Liver (tissue), 9 donors: ENCODE results near the gene LHX6. TPM values are rescaled to one million over a fixed set of nuclear protein-coding genes. Genes with fewer than 3 reads are reported as not detected.

ENCODE experiments used
- DNase-seq: peaks from one replicate; pipeline ENCODE4 v3.0.0-alpha.2; 2017; ENCODE audit warnings: low spot score
- H3K27ac ChIP-seq, 2 donors: one replicate each; pipeline ENCODE4 v1.7.0; 2013; ENCODE audit warnings: inconsistent platforms in 2 of 2, low read length in 2 of 2, control low read depth in 1 of 2, low read depth in 1 of 2, mild to moderate bottlenecking in 1 of 2
- H3K27me3 ChIP-seq, 4 donors: one replicate each; pipeline versions ENCODE4 v1.6.1 to v1.7.0; 2013; ENCODE audit warnings: low read length in 3 of 4, inconsistent platforms in 1 of 4, mild to moderate bottlenecking in 1 of 4, moderate library complexity in 1 of 4; ENCODE audit not compliant: control insufficient read depth in 4 of 4, insufficient read depth in 4 of 4
- H3K36me3 ChIP-seq, 4 donors: one replicate each; pipeline versions ENCODE4 v1.6.1 to v1.7.0; 2013; ENCODE audit warnings: low read length in 3 of 4, mild to moderate bottlenecking in 3 of 4, low read depth in 1 of 4, moderate library complexity in 1 of 4; ENCODE audit not compliant: control insufficient read depth in 4 of 4, insufficient read depth in 3 of 4
- H3K4me1 ChIP-seq, 4 donors: one replicate each; pipeline versions ENCODE4 v1.6.1 to v1.7.0; 2013; ENCODE audit warnings: low read length in 3 of 4, mild to moderate bottlenecking in 3 of 4, moderate library complexity in 1 of 4; ENCODE audit not compliant: control insufficient read depth in 4 of 4, insufficient read depth in 4 of 4
- H3K4me3 ChIP-seq, 3 donors: one replicate each; pipeline versions ENCODE4 v1.6.1 to v1.7.0; 2013; ENCODE audit warnings: low read length in 3 of 3, control low read depth in 1 of 3, low read depth in 1 of 3, mild to moderate bottlenecking in 1 of 3
- H3K9ac ChIP-seq, 2 donors: one replicate each; pipeline ENCODE4 v1.7.0; 2013; ENCODE audit warnings: low read length in 2 of 2, mild to moderate bottlenecking in 2 of 2, moderate library complexity in 2 of 2, control low read depth in 1 of 2, low read depth in 1 of 2
- H3K9me3 ChIP-seq, 4 donors: one replicate each; pipeline versions ENCODE4 v1.6.1 to v1.7.0; 2013; ENCODE audit warnings: low read length in 3 of 4; ENCODE audit not compliant: control insufficient read depth in 4 of 4
- FOXA1 ChIP-seq: IDR thresholded peaks from 2 replicates; pipeline ENCODE4 v1.6.1; 2016; ENCODE audit warnings: antibody characterized with exemption
- FOXA2 ChIP-seq: IDR thresholded peaks from 2 replicates; pipeline ENCODE4 v1.6.1; 2016; ENCODE audit warnings: antibody characterized with exemption
- GABPA ChIP-seq, 2 donors: IDR thresholded peaks in 1 of 2; conservative IDR thresholded peaks in 1 of 2; 2 replicates each; pipeline ENCODE4 v1.6.1; 2016; ENCODE audit warnings: antibody characterized with exemption in 2 of 2, mild to moderate bottlenecking in 1 of 2, moderate library complexity in 1 of 2
- HNF4A ChIP-seq, 2 donors: conservative IDR thresholded peaks; 2 replicates each; pipeline ENCODE4 v1.6.1; 2016; ENCODE audit warnings: antibody characterized with exemption in 2 of 2, mild to moderate bottlenecking in 2 of 2
- HNF4G ChIP-seq: IDR thresholded peaks from 2 replicates; pipeline ENCODE4 v1.6.1; 2016; ENCODE audit warnings: antibody characterized with exemption
- JUND ChIP-seq, 2 donors: IDR thresholded peaks; 2 replicates each; pipeline ENCODE4 v1.6.1; 2016; ENCODE audit warnings: antibody characterized with exemption in 2 of 2
- NR2F2 ChIP-seq: IDR thresholded peaks from 2 replicates; pipeline ENCODE4 v1.6.1; 2016; ENCODE audit warnings: antibody characterized with exemption
- RAD21 ChIP-seq, 2 donors: IDR thresholded peaks; 2 replicates each; pipeline ENCODE4 v1.6.1; 2016; ENCODE audit warnings: antibody characterized with exemption in 2 of 2, mild to moderate bottlenecking in 2 of 2
- RXRA ChIP-seq, 2 donors: IDR thresholded peaks; 2 replicates each; pipeline ENCODE4 v1.6.1; 2017 to 2018; ENCODE audit warnings: antibody characterized with exemption in 2 of 2, mild to moderate bottlenecking in 1 of 2
- SP1 ChIP-seq: IDR thresholded peaks from 2 replicates; pipeline ENCODE4 v1.6.1; 2018; ENCODE audit warnings: antibody characterized with exemption, mild to moderate bottlenecking
- TAF1 ChIP-seq: conservative IDR thresholded peaks from 2 replicates; pipeline ENCODE4 v1.6.1; 2016; ENCODE audit warnings: antibody characterized with exemption, mild to moderate bottlenecking
- YY1 ChIP-seq: IDR thresholded peaks from 2 replicates; pipeline ENCODE4 v1.6.1; 2016; ENCODE audit warnings: antibody characterized with exemption, mild to moderate bottlenecking
- WGBS: extraction: QIAGEN DNeasy Blood & Tissue Kit; methylation state at CpG from one replicate; pipeline ENCODE4 v1.1.7; 2013; 5-methylcytosine and 5-hydroxymethylcytosine counted together
- polyA plus RNA-seq, 2 donors: library from polyadenylated mRNA; stranded (reverse) in 1 of 2; unstranded in 1 of 2; fragments of 200-250 nt in 1 of 2; fragments of >200 nt in 1 of 2; fragmentation: Nextera tagmentation in 1 of 2; extraction: Ambion mirVana in 1 of 2; gene quantifications; one replicate each; pipeline versions ENCODE4 v1.2.1 to v1.2.3, GENCODE V29; 2013 to 2015
- total RNA-seq, 2 donors: library from RNA; depleted of rRNA; stranded (reverse); fragments of >200 nt; gene quantifications; one replicate each; pipeline ENCODE4 v1.2.3, GENCODE V29; 2014
- TF ChIP-seq, protein P1 (sequence below): IDR thresholded peaks from 2 replicates; pipeline ENCODE4 v1.6.1; 2016; ENCODE audit warnings: antibody characterized with exemption
- TF ChIP-seq, protein P2 (sequence below): IDR thresholded peaks from 2 replicates; pipeline ENCODE4 v1.6.1; 2016; ENCODE audit warnings: antibody characterized with exemption, mild to moderate bottlenecking
- TF ChIP-seq, protein P3 (sequence below): IDR thresholded peaks from 2 replicates; pipeline ENCODE4 v1.6.1; 2016; ENCODE audit warnings: antibody characterized with exemption
- TF ChIP-seq, protein P4 (sequence below): fragments of 150-350 bp; IDR thresholded peaks from 2 replicates; pipeline ENCODE4 v1.5.1; 2017; ENCODE audit warnings: improper control_type of control experiment, low read depth, low read length; ENCODE audit not compliant: missing input control
- TF ChIP-seq, protein P5 (sequence below): IDR thresholded peaks from 2 replicates; pipeline ENCODE4 v1.6.1; 2016; ENCODE audit warnings: antibody characterized with exemption
- donor health status: healthy.
- donor health status: healthy.
- donor health status: healthy.
- donor health status: healthy.
- donor health status: healthy.

Gene LHX6
- total and polyA plus RNA-seq, 4 donors, result 0.05 to 0.33 (median 0.18) TPM

DNA sequence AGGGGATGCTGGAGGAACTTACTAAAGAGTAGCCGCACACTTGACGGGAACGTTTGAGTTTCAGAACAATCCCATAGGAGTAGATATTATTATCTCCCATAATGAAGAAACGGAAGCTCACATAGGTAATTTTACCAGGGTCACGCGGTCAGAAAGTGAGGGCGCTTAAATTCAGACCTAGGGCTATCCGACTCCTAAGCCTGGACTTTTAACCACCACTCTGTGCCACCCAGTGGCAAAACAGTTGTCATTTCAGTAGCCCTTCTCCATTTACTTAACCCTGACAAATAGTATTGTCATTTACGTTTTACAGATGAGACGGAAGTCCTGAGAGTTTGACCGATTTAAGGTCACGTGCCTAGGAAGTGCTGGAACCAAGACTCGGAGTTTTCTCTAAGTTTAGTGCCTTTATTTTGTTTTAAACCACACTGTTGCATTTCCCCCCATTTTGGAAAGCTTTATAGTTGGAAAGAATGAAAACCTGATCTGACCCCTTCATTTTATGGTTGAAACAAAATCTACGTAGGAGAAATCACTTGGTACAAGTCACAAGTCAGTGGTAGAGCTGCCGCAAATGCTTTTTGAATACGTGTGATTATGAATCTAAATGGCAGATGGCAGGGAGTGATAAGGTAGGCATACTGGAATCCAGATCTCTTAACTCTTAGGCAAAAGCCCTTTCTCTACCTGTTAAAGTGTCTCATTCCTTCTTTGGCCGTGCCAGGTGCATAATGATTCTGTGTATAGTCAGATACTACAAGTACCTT, 36.6 kb upstream of the LHX6 start:
- Histone ChIP-seq H3K27me3 (no peaks in the 10 kb centered on the region), H3K9ac (peak overlapping the region; percentile 81 to 94), H3K4me1 (peaks cover 5 to 37% (median 21%) of the 10 kb centered on the region in 4 donors), H3K27ac (peak overlapping the region; percentile 91 to 96), H3K4me3 (peak overlapping the region; percentile 76 to 97 (median 92)), H3K9me3 (no peaks in the 10 kb centered on the region), H3K36me3 (peaks cover 0 to 6% (median 3%) of the 10 kb centered on the region in 4 donors)
- 11% methylated on average over 17 of the region's 17 CpGs for WGBS
- TF ChIP-seq, protein P1, sequence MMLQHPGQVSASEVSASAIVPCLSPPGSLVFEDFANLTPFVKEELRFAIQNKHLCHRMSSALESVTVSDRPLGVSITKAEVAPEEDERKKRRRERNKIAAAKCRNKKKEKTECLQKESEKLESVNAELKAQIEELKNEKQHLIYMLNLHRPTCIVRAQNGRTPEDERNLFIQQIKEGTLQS, result no peak
- TF ChIP-seq GABPA (IDR thresholded peaks at IDR 0.05 in 1 of 2, conservative IDR thresholded peaks at IDR 0.05 in 1 of 2) (peak in 1 of 2 donors; percentile 58), NR2F2 (peak; percentile 20), FOXA2 (no peak)
- TF ChIP-seq, protein P2, sequence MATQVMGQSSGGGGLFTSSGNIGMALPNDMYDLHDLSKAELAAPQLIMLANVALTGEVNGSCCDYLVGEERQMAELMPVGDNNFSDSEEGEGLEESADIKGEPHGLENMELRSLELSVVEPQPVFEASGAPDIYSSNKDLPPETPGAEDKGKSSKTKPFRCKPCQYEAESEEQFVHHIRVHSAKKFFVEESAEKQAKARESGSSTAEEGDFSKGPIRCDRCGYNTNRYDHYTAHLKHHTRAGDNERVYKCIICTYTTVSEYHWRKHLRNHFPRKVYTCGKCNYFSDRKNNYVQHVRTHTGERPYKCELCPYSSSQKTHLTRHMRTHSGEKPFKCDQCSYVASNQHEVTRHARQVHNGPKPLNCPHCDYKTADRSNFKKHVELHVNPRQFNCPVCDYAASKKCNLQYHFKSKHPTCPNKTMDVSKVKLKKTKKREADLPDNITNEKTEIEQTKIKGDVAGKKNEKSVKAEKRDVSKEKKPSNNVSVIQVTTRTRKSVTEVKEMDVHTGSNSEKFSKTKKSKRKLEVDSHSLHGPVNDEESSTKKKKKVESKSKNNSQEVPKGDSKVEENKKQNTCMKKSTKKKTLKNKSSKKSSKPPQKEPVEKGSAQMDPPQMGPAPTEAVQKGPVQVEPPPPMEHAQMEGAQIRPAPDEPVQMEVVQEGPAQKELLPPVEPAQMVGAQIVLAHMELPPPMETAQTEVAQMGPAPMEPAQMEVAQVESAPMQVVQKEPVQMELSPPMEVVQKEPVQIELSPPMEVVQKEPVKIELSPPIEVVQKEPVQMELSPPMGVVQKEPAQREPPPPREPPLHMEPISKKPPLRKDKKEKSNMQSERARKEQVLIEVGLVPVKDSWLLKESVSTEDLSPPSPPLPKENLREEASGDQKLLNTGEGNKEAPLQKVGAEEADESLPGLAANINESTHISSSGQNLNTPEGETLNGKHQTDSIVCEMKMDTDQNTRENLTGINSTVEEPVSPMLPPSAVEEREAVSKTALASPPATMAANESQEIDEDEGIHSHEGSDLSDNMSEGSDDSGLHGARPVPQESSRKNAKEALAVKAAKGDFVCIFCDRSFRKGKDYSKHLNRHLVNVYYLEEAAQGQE, result peak; percentile 15
- no peak for DNase-seq

DNA sequence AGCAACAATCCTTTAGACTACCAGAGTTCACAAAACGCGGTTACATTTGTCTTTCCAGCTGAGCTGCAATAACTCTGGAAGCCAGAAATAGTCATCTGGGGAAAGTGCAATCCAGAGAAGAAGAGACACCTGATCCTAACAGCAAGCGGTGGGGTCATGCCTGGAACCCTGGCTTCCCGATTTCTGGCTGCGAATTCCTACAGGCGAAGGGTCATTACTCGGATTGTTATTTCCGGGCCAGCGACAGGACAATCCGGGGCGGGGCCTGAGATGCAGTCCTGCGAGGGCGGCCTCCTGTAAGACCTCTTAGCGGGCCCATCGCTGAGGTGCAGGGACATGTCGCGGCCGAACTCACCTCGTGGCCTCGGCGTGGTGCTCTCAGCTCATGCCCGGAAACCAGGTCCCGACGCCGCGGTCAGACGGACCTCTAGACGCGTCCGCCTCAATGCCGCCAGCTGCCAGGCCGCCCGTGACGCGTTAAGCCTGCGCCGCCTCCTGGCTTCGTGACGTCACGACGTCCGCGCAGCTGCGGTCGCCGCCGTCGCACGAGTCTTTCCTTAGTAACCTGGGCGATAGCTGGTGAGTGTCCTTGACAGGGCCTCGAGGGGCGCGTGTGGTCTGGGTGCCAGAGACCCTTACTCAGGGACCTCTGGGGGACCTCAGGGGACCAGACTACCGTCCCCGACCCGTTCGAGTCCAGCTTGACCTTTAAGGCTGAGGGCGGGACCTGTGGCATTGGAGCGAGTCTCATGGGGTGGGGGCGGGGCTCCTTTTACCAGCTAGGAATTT, 35.8 kb upstream of the LHX6 start, which contains the start of the genes MRRF and RBM18:
Gene MRRF, plus strand, starts transcription at position 523 of the 789 bp plus-strand sequence. CDS start 6,010 bp downstream, outside the sequence.
Gene RBM18, minus strand, starts transcription at position 481 of the 789 bp plus-strand sequence. CDS start 3,348 bp downstream, outside the sequence.
- no peaks in the 10 kb centered on the region for H3K27me3 ChIP-seq
- under 1% methylated on average over 60 of the region's 60 CpGs for WGBS
- H3K4me3 ChIP-seq, result peak within 1 kb of the TSS; percentile 76 to 97 (median 92)
- peak within 1 kb of the TSS; percentile 91 to 96 for H3K27ac ChIP-seq
- peak within 1 kb of the TSS; percentile 86 to 94 for H3K9ac ChIP-seq
- peaks cover 5 to 37% (median 21%) of the 10 kb centered on the region in 4 donors for H3K4me1 ChIP-seq
- H3K9me3 ChIP-seq, result no peaks in the 10 kb centered on the region
- peaks cover 0 to 9% (median 6%) of the 10 kb centered on the region in 4 donors for H3K36me3 ChIP-seq
- peak; percentile 95 for DNase-seq
- TF ChIP-seq NR2F2 (peak; percentile 74), FOXA1 (peak; percentile 12), GABPA (IDR thresholded peaks at IDR 0.05 in 1 of 2, conservative IDR thresholded peaks at IDR 0.05 in 1 of 2) (peak; percentile 24 to 83), RXRA (IDR thresholded peaks at IDR 0.05) (peak; percentile 64 to 71), FOXA2 (no peak), JUND (IDR thresholded peaks at IDR 0.05) (peak in 1 of 2 donors; percentile 9), SP1 (peak; percentile 68), TAF1 (peak; percentile 74), HNF4A (conservative IDR thresholded peaks at IDR 0.05) (peak in 1 of 2 donors; percentile 4), RAD21 (IDR thresholded peaks at IDR 0.05) (peak in 1 of 2 donors; percentile 26), HNF4G (peak; percentile 8), YY1 (peak; percentile 39)
- TF ChIP-seq, protein P3, sequence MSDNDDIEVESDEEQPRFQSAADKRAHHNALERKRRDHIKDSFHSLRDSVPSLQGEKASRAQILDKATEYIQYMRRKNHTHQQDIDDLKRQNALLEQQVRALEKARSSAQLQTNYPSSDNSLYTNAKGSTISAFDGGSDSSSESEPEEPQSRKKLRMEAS, result peak; percentile 48
- TF ChIP-seq, protein P1, result no peak
- TF ChIP-seq, protein P2, result peak; percentile 13
- TF ChIP-seq, protein P4, sequence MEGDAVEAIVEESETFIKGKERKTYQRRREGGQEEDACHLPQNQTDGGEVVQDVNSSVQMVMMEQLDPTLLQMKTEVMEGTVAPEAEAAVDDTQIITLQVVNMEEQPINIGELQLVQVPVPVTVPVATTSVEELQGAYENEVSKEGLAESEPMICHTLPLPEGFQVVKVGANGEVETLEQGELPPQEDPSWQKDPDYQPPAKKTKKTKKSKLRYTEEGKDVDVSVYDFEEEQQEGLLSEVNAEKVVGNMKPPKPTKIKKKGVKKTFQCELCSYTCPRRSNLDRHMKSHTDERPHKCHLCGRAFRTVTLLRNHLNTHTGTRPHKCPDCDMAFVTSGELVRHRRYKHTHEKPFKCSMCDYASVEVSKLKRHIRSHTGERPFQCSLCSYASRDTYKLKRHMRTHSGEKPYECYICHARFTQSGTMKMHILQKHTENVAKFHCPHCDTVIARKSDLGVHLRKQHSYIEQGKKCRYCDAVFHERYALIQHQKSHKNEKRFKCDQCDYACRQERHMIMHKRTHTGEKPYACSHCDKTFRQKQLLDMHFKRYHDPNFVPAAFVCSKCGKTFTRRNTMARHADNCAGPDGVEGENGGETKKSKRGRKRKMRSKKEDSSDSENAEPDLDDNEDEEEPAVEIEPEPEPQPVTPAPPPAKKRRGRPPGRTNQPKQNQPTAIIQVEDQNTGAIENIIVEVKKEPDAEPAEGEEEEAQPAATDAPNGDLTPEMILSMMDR, result no peak
- TF ChIP-seq, protein P5, sequence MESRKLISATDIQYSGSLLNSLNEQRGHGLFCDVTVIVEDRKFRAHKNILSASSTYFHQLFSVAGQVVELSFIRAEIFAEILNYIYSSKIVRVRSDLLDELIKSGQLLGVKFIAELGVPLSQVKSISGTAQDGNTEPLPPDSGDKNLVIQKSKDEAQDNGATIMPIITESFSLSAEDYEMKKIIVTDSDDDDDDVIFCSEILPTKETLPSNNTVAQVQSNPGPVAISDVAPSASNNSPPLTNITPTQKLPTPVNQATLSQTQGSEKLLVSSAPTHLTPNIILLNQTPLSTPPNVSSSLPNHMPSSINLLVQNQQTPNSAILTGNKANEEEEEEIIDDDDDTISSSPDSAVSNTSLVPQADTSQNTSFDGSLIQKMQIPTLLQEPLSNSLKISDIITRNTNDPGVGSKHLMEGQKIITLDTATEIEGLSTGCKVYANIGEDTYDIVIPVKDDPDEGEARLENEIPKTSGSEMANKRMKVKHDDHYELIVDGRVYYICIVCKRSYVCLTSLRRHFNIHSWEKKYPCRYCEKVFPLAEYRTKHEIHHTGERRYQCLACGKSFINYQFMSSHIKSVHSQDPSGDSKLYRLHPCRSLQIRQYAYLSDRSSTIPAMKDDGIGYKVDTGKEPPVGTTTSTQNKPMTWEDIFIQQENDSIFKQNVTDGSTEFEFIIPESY, result peak; percentile 38
